ENCODE results near the gene AKR7A2.

DNA sequence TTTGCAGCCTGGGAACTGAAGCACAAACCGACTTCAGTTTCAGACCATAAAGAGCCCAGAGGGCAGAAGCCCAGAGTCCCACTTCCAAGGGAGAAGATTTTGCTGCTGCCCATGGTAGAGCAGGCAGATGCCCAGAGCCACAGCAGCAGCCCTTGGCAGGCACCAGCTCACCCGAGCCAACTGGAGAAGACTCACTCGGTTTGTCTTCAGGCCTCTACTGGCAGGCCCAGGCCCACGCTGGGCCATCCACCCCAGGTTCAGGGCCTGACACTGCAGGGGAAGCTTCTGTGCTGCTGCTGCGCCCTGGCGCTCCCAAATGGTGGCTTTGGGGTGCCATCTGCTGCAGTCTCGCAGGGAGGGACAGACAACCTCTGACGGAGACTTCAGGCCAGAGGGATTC is 33.4 kb upstream of the AKR7A2 start:
- TF ChIP-seq, protein P1, sequence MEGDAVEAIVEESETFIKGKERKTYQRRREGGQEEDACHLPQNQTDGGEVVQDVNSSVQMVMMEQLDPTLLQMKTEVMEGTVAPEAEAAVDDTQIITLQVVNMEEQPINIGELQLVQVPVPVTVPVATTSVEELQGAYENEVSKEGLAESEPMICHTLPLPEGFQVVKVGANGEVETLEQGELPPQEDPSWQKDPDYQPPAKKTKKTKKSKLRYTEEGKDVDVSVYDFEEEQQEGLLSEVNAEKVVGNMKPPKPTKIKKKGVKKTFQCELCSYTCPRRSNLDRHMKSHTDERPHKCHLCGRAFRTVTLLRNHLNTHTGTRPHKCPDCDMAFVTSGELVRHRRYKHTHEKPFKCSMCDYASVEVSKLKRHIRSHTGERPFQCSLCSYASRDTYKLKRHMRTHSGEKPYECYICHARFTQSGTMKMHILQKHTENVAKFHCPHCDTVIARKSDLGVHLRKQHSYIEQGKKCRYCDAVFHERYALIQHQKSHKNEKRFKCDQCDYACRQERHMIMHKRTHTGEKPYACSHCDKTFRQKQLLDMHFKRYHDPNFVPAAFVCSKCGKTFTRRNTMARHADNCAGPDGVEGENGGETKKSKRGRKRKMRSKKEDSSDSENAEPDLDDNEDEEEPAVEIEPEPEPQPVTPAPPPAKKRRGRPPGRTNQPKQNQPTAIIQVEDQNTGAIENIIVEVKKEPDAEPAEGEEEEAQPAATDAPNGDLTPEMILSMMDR (IDR thresholded peaks at IDR 0.05), result no peak
- TF ChIP-seq POLR2A (IDR thresholded peaks at IDR 0.05) (no peak), POLR2AphosphoS5 (IDR thresholded peaks at IDR 0.05) (no peak)
